MCF 10A (cell line): ENCODE measurements around the gene ABCB7. TPM values are rescaled to one million over a fixed set of nuclear protein-coding genes. Genes with fewer than 3 reads are reported as not detected.

Source experiments
- BruUV-seq: library from RNA; stranded (reverse); fragments of 400-500 nt; replicated peaks from 2 replicates; lab custom pipeline; 2021; lab: Mats Ljungman, UMichigan
- CTCF ChIA-PET: fragments of 300-600 bp; sonication (Branson Sonifier 250); formaldehyde crosslinking; extraction: SDS; loops from one replicate; lab custom pipeline; 2021; ENCODE audit warnings: antibody characterized with exemption, inconsistent platforms; lab: Yijun Ruan, JAX
- POLR2A ChIA-PET: fragments of 300-600, 350-650 bp; sonication (Branson Sonifier 250); formaldehyde crosslinking; extraction: SDS; loops from one replicate; lab custom pipeline; 2020; ENCODE audit warnings: antibody characterized with exemption, inconsistent platforms; lab: Yijun Ruan, JAX
- DNase-seq: peaks from one replicate; pipeline ENCODE4 v3.0.0-alpha.2; 2018; ENCODE audit not compliant: unreplicated experiment
- H3K27ac Mint-ChIP-seq: one replicate; pipeline ENCODE4 v1.8.0; 2022; ENCODE audit warnings: mild to moderate bottlenecking, low read depth, mixed read lengths; ENCODE audit not compliant: unreplicated experiment
- H3K27me3 Mint-ChIP-seq: one replicate; pipeline ENCODE4 v1.8.0; 2022; ENCODE audit warnings: mixed read lengths; ENCODE audit not compliant: insufficient read depth, unreplicated experiment
- H3K36me3 Mint-ChIP-seq: one replicate; pipeline ENCODE4 v1.8.0; 2022; ENCODE audit warnings: mild to moderate bottlenecking, moderate library complexity, mixed read lengths; ENCODE audit not compliant: insufficient read depth, unreplicated experiment
- H3K4me1 Mint-ChIP-seq: one replicate; pipeline ENCODE4 v1.8.0; 2022; ENCODE audit warnings: mixed read lengths; ENCODE audit not compliant: insufficient read depth, unreplicated experiment
- H3K4me3 Mint-ChIP-seq: one replicate; pipeline ENCODE4 v1.8.0; 2022; ENCODE audit warnings: mild to moderate bottlenecking, moderate library complexity, mixed read lengths; ENCODE audit not compliant: unreplicated experiment
- H3K9me3 Mint-ChIP-seq: one replicate; pipeline ENCODE4 v1.8.0; 2022; ENCODE audit warnings: mixed read lengths; ENCODE audit not compliant: unreplicated experiment
- intact Hi-C: fragments of 100-400 bp; cut with micrococcal nuclease; formaldehyde crosslinking; loops from 2 replicates; pipeline ENCODE4 v1.14.1; 2022
- total RNA-seq: library from RNA; stranded (reverse); gene quantifications from 2 replicates; pipeline ENCODE4 v1.2.3, GENCODE V29; 2022
- TF ChIP-seq, protein P1 (sequence below): fragments of 200-600 bp; IDR thresholded peaks from one replicate; pipeline ENCODE4 v1.8.0; 2022; ENCODE audit warnings: antibody characterized with exemption, mild to moderate bottlenecking; ENCODE audit not compliant: unreplicated experiment

ABCB7 gene
- total RNA-seq, 1 experiment from 2014 or later: 24.7 TPM

DNA sequence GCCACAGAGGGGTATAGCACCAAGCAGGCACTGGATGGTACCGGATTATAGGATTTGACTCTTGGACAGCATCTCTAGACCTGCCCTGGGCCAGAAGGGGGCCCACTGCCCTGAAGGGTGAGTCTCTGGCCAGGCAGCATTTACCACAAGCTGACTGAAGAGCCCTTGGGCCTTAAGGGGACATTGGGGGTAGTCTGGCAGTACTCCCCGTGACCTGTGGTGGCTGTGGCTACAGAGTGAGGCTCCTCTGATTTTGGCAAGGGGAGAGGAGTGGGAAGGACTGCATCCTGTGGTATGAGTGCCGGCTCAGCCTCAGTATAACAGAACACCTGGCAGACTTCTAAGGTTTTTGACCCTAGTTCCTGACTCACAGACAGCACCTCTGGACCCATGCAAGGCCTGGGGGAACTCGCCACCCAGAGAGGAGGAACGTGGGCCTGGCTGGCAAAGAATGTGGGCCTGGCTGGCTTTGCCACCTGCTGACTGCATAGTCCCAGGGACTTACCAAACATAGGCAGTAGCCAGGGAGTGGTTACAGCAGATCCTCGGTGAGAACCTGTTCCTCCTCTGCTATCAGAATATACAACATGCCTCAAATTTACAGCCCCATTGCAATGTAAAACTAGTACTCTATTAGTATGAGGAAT lies 48.1 kb downstream of the ABCB7 start:
- TF ChIP-seq, protein P1, sequence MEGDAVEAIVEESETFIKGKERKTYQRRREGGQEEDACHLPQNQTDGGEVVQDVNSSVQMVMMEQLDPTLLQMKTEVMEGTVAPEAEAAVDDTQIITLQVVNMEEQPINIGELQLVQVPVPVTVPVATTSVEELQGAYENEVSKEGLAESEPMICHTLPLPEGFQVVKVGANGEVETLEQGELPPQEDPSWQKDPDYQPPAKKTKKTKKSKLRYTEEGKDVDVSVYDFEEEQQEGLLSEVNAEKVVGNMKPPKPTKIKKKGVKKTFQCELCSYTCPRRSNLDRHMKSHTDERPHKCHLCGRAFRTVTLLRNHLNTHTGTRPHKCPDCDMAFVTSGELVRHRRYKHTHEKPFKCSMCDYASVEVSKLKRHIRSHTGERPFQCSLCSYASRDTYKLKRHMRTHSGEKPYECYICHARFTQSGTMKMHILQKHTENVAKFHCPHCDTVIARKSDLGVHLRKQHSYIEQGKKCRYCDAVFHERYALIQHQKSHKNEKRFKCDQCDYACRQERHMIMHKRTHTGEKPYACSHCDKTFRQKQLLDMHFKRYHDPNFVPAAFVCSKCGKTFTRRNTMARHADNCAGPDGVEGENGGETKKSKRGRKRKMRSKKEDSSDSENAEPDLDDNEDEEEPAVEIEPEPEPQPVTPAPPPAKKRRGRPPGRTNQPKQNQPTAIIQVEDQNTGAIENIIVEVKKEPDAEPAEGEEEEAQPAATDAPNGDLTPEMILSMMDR: no peak
- ChIA-PET CTCF (interaction anchor here (0.6 kb wide), 1 partner anchor 973 kb away, joined by 4 read pairs; no protein-coding TSS in a partner anchor), POLR2A (no interaction called here)
- Mint-ChIP-seq H3K27me3 (peaks cover 34% of the 10 kb centered on the region), H3K4me3 (no peak overlapping the region), H3K27ac (no peak overlapping the region), H3K9me3 (no peaks in the 10 kb centered on the region), H3K4me1 (no peaks in the 10 kb centered on the region), H3K36me3 (peaks cover 7% of the 10 kb centered on the region)
- intact Hi-C loops: no loop called here
- no peak for DNase-seq
- BruUV-seq: no TSS peak

DNA sequence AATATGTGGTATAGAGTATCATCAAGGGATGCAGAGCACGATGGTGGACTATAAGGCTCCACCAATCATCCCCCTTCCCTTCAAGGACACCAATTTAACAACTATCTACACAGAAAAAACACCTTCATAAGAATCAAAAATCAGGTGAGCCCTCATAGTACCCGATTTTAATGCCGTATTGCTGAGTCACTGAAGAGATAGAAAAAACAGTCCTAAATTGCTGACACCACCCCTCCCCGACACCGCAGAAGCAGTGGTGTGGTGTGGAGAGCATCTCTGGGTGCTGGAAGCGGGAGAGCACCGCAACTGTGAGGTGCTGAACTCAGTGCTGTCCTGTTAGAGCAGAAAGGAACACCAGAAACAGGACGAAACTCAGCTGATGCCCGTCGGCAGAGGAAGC lies 49.3 kb downstream of the ABCB7 start:
- Mint-ChIP-seq H3K9me3 (no peaks in the 10 kb centered on the region), H3K27ac (no peak overlapping the region), H3K27me3 (peaks cover 44% of the 10 kb centered on the region), H3K36me3 (peaks cover 7% of the 10 kb centered on the region), H3K4me1 (no peaks in the 10 kb centered on the region), H3K4me3 (no peak overlapping the region)
- ChIA-PET POLR2A (no interaction called here), CTCF (no interaction called here)
- TF ChIP-seq, protein P1: no peak
- DNase-seq: no peak
- BruUV-seq: no TSS peak
- intact Hi-C loops: no loop called here

DNA sequence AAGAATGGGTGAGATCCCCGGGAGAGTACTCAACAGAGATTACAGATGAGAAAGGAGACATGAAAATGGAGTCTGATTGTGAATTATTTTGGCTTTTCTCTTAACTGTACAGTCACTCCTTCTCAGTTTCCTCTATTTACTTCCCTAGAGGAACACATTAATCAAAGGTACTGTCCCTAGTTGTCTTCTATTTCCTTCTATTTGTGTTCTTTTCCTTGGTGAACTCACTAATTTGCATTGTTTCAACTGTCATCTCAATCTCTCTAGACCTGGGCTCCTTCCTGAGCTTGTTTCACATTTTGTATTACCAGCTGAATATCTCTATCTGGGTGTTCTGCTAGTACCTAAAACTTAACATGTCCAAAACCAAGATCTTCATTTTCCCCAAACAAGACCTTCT lies 59.8 kb downstream of the ABCB7 start:
- Mint-ChIP-seq H3K4me1 (no peaks in the 10 kb centered on the region), H3K4me3 (no peak overlapping the region), H3K36me3 (peaks cover 12% of the 10 kb centered on the region), H3K9me3 (no peaks in the 10 kb centered on the region), H3K27me3 (peaks cover 33% of the 10 kb centered on the region), H3K27ac (peak overlapping the region; percentile 7)
- ChIA-PET CTCF (interaction anchor here (0.7 kb wide), 1 partner anchor 538 kb away, joined by 5 read pairs; no protein-coding TSS in a partner anchor), POLR2A (no interaction called here)
- BruUV-seq: TSS peak; percentile 13
- no peak for DNase-seq
- intact Hi-C loops: no loop called here
- TF ChIP-seq, protein P1: no peak

DNA sequence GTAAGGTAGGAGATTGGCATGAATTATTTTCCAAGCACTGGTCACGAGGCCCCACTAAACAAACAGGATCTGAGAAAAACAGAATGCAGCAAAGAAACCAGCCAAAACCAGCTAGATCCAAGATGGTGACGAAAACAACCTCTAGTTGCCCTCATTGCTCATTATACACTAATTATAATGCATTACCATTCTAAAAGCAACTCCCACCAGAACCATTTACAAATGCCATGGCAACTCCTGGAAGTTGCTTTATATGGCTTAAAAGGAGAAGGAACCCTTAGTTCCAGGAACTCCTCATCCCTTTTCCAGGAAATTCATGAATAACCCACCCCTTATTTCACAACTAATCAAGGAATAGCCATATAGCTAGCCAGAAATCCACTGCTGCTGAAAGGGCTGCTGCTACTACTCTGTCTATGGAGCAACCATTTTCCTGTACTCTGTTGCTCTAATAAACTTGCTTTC lies 69.3 kb downstream of the ABCB7 start:
- POLR2A ChIA-PET: interaction anchor here (0.5 to 0.9 kb wide), 3 partner anchors 7 to 267 kb away, joined by 3 read pairs; no protein-coding TSS in a partner anchor
- intact Hi-C loops: no loop called here
- no peaks in the 10 kb centered on the region for H3K4me1 Mint-ChIP-seq
- H3K27me3 Mint-ChIP-seq: peaks cover 40% of the 10 kb centered on the region
- no peak overlapping the region for H3K27ac Mint-ChIP-seq
- CTCF ChIA-PET: interaction anchor here (0.7 kb wide), 1 partner anchor 1062 kb away, joined by 3 read pairs; no protein-coding TSS in a partner anchor
- no peaks in the 10 kb centered on the region for H3K36me3 Mint-ChIP-seq
- DNase-seq: peak; percentile 13
- no peaks in the 10 kb centered on the region for H3K9me3 Mint-ChIP-seq
- H3K4me3 Mint-ChIP-seq: no peak overlapping the region
- TF ChIP-seq, protein P1: no peak
- BruUV-seq: no TSS peak
